Chondrocyte (in vitro differentiated cells): Measurements from ENCODE around the gene FBXO22. TPM values are rescaled to one million over a fixed set of nuclear protein-coding genes. Genes with fewer than 3 reads are reported as not detected.
"Not testable (repeated sequence)": the region's sequence is repeated elsewhere in the genome, so short reads cannot be mapped to it uniquely, and the experiment has no call there.

ENCODE experiments used
- DNase-seq: peaks from one replicate; pipeline ENCODE4 v3.0.0; 2021; ENCODE audit warnings: mixed read lengths, low spot score
- H3K27ac Mint-ChIP-seq: one replicate; pipeline ENCODE4 v1.8.0; 2021; ENCODE audit warnings: mild to moderate bottlenecking, moderate library complexity, mixed read lengths; ENCODE audit not compliant: unreplicated experiment
- H3K27me3 Mint-ChIP-seq: 2 replicates; pipeline ENCODE4 v1.8.0; 2021; ENCODE audit warnings: low read depth, mixed read lengths
- H3K36me3 Mint-ChIP-seq: 2 replicates; pipeline ENCODE4 v1.8.0; 2021; ENCODE audit warnings: low read depth, mixed read lengths
- H3K4me1 Mint-ChIP-seq: 2 replicates; pipeline ENCODE4 v1.8.0; 2021; ENCODE audit warnings: low read depth, mild to moderate bottlenecking, mixed read lengths
- H3K4me3 Mint-ChIP-seq: one replicate; pipeline ENCODE4 v1.8.0; 2021; ENCODE audit warnings: mild to moderate bottlenecking, moderate library complexity, mixed read lengths; ENCODE audit not compliant: unreplicated experiment
- H3K9me3 Mint-ChIP-seq: 2 replicates; pipeline ENCODE4 v1.8.0; 2021; ENCODE audit warnings: low read depth, mixed read lengths
- total RNA-seq: library from RNA; stranded (reverse); gene quantifications from 3 replicates; pipeline ENCODE4 v1.2.1, GENCODE V29; 2021
- TF ChIP-seq, protein P1 (sequence below): fragments of 200-600 bp; sonication (generic); IDR thresholded peaks from 2 replicates; pipeline ENCODE4 v1.5.0; 2021; ENCODE audit warnings: antibody characterized with exemption, mild to moderate bottlenecking, moderate library complexity

The FBXO22 gene
- total RNA-seq, 1 donor from 2014 or later = 33.6 TPM

DNA sequence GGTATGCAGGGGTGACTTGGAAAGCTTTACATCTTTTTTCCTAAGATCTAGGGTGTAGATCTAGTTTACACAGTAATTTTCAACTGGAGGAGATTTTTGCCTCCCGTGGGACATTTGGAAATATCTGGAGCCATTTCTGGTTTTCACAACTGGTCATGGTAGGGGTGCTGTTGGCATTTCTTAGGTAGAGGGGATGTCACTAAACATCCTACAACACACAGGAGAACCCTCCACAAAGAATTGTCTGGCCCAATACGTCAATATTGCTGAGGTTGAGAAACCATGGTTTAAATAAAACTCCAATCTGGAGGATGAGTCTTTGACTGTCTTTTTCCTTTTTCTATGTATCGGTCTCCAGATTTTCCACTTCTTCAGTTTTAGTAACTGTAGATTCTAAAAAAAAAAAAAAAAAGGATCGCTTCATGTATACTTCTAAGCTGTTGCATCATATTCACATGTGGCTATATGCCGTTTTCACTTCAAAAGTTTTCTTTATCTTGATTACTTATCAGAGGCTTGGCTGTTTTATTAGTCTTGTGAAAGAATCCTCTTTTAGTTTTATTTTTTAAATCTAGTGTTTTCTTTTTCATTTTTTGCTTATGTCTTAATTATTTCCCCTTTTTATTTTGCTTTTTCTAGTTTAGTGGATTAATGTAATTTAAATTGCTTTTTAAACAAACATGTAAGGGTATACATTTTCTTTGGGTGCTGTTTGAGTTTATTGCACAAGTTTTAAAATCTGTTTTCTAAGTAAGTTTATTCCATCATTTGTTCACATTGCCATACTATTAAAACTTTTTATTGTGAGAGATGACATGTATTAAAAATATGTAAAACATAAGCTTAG lies 39.2 kb upstream of the FBXO22 start:
- Mint-ChIP-seq H3K27me3 (no peaks in the 10 kb centered on the region), H3K4me1 (peaks cover 45% of the 10 kb centered on the region), H3K4me3 (no peak overlapping the region), H3K36me3 (peaks cover 12% of the 10 kb centered on the region), H3K9me3 (no peaks in the 10 kb centered on the region), H3K27ac (no peak overlapping the region)
- TF ChIP-seq, protein P1, sequence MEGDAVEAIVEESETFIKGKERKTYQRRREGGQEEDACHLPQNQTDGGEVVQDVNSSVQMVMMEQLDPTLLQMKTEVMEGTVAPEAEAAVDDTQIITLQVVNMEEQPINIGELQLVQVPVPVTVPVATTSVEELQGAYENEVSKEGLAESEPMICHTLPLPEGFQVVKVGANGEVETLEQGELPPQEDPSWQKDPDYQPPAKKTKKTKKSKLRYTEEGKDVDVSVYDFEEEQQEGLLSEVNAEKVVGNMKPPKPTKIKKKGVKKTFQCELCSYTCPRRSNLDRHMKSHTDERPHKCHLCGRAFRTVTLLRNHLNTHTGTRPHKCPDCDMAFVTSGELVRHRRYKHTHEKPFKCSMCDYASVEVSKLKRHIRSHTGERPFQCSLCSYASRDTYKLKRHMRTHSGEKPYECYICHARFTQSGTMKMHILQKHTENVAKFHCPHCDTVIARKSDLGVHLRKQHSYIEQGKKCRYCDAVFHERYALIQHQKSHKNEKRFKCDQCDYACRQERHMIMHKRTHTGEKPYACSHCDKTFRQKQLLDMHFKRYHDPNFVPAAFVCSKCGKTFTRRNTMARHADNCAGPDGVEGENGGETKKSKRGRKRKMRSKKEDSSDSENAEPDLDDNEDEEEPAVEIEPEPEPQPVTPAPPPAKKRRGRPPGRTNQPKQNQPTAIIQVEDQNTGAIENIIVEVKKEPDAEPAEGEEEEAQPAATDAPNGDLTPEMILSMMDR = no peak
- DNase-seq = no peak

DNA sequence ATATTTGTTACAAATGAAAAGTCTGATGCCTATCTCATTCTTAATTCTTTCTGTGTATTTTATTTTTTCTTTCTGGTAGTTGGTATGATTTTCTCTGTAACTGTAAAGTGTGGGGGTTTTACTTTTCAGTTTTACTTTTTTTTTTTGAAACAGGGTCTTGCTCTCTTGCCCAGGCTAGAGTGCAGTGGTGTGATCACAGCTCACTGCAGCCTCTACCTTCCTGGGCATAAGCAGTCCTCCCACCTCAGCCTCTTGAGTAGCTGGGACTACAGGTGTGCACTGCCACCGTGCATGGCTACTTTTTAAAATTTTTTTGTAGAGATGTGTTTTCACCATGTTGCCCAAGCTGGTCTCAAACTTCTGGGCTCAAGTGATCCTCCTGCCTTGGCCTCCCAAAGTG lies 37.6 kb upstream of the FBXO22 start:
- not testable (repeated sequence) for H3K27me3 Mint-ChIP-seq, DNase-seq, H3K4me3 Mint-ChIP-seq, H3K9me3 Mint-ChIP-seq, H3K27ac Mint-ChIP-seq
- peaks cover 45% of the 10 kb centered on the region for H3K4me1 Mint-ChIP-seq
- H3K36me3 Mint-ChIP-seq = peaks cover 17% of the 10 kb centered on the region

DNA sequence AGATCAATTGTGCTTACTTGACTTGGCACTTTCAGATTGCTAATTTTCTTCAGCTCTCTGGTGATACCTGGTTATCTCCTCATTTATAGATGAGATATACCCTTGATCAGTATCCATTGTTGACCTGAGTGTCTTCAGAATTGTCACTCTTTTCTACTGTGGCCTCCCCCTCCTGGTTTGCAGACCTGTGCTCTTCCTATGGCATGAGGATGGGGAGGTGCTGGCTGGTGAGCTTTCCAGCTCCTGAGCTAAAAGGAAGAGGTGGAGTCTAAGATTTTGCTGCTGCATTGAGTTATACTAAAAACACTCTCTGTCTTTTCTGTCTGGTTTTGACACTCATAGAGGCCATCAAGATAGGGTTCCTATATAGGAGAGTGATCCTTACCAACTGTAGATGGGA lies 36.8 kb upstream of the FBXO22 start:
- H3K36me3 Mint-ChIP-seq = peaks cover 16% of the 10 kb centered on the region
- no peak for DNase-seq
- H3K4me1 Mint-ChIP-seq = peaks cover 41% of the 10 kb centered on the region
- TF ChIP-seq, protein P1 = no peak
- H3K4me3 Mint-ChIP-seq = no peak overlapping the region
- no peaks in the 10 kb centered on the region for H3K27me3 Mint-ChIP-seq
- no peak overlapping the region for H3K27ac Mint-ChIP-seq
- H3K9me3 Mint-ChIP-seq = no peaks in the 10 kb centered on the region

DNA sequence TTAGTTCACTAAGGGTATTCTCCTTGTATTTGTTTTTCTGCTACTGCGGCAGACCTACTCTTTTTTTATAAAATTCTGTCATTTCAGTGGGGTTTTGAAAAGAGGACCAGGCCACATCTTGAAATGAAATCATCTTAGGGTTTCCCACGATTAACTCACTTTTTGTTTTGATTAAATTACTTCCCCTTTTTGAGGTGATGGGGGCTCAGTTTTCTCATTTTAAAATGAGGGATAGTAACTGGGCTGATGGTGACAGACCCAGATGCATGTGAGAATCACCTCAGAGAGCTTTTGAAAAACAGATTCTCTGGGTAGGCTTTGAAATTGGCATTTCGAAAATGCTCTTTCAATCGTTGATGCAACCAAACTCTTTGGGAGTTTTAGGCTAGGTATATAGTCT lies 36.2 kb upstream of the FBXO22 start:
- no peak overlapping the region for H3K4me3 Mint-ChIP-seq
- peaks cover 36% of the 10 kb centered on the region for H3K4me1 Mint-ChIP-seq
- DNase-seq = no peak
- TF ChIP-seq, protein P1 = no peak
- H3K27me3 Mint-ChIP-seq = no peaks in the 10 kb centered on the region
- no peaks in the 10 kb centered on the region for H3K9me3 Mint-ChIP-seq
- peaks cover 16% of the 10 kb centered on the region for H3K36me3 Mint-ChIP-seq
- H3K27ac Mint-ChIP-seq = no peak overlapping the region

DNA sequence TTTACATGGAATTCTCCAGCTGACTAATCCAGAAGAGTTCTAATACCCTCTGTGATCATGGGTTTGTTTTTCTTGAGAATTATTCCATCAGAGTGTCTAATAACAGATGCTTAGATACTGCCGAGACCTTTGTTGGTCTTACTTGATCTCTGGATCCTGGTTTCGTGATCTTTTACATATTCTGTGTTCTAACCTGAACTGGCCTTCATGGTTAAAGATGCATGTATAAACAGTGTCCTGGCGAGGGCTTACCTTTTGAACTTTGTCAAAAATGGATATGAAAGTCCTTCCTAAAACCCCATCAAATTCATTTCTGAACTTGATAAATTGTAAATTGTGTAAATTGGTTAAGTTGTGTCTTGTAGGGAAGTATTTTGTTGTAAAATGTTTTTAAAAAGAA lies 35.7 kb upstream of the FBXO22 start:
- no peaks in the 10 kb centered on the region for H3K27me3 Mint-ChIP-seq
- no peak overlapping the region for H3K4me3 Mint-ChIP-seq
- TF ChIP-seq, protein P1 = no peak
- peaks cover 14% of the 10 kb centered on the region for H3K36me3 Mint-ChIP-seq
- peaks cover 36% of the 10 kb centered on the region for H3K4me1 Mint-ChIP-seq
- H3K9me3 Mint-ChIP-seq = no peaks in the 10 kb centered on the region
- no peak overlapping the region for H3K27ac Mint-ChIP-seq
- no peak for DNase-seq

DNA sequence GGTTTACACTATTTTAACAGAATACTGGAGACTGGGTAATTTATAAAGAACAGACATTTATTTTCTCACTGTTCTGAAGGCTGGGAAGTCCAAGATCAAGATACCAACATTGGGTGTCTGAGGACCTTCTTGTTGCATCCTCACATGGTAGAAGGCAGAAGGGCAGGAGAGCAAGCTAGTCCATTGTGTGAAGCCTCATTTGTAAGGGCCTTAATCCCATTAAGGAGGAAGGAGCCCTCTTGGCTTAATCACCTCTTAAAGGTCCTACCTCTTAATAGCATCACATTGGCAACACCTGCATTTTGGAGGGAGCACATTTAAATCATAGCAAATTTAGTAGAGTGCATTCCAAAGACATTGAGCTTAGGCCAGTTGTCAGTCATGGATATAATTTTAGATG lies 34.2 kb upstream of the FBXO22 start:
- Mint-ChIP-seq H3K27me3 (no peaks in the 10 kb centered on the region), H3K9me3 (no peaks in the 10 kb centered on the region), H3K4me3 (no peak overlapping the region), H3K4me1 (peaks cover 29% of the 10 kb centered on the region), H3K36me3 (peaks cover 20% of the 10 kb centered on the region), H3K27ac (no peak overlapping the region)
- TF ChIP-seq, protein P1 = no peak
- no peak for DNase-seq

DNA sequence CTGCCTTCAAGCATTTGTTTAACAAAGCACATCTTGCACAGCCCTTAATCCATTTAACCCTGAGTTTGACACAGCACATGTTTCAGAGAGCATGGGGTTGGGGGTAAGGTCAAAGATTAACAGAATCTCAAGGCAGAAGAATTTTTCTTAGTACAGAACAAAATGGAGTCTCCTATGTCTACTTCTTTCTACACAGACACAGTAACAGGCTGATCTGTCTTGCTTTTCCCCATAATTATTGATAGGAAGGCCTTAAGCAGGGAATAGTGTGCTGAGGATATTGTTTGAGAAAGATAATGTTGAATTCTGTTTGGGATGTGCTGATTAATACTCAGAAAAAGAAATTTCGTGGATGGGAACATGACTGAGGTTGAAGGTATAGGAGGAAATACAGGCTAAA lies 32.1 kb upstream of the FBXO22 start:
- Mint-ChIP-seq H3K4me1 (peaks cover 17% of the 10 kb centered on the region), H3K36me3 (peaks cover 29% of the 10 kb centered on the region)
- not testable (repeated sequence) for H3K27ac Mint-ChIP-seq, H3K9me3 Mint-ChIP-seq, H3K27me3 Mint-ChIP-seq, H3K4me3 Mint-ChIP-seq, DNase-seq
